TTC549 (cell line): ENCODE results near the gene PML.
"Not testable (repeated sequence)": the region's sequence is repeated elsewhere in the genome, so short reads cannot be mapped to it uniquely, and the experiment has no call there.

Experiments used
- FAIRE-seq: peaks from 2 replicates; lab custom pipeline; 2012; peaks lifted over from hg19 to GRCh38; lab: Jason Lieb, UNC

The PML gene

GRCh38 chr15:74040109-74040850 lies 45.8 kb downstream of the PML start:
- no peak for FAIRE-seq

DNA sequence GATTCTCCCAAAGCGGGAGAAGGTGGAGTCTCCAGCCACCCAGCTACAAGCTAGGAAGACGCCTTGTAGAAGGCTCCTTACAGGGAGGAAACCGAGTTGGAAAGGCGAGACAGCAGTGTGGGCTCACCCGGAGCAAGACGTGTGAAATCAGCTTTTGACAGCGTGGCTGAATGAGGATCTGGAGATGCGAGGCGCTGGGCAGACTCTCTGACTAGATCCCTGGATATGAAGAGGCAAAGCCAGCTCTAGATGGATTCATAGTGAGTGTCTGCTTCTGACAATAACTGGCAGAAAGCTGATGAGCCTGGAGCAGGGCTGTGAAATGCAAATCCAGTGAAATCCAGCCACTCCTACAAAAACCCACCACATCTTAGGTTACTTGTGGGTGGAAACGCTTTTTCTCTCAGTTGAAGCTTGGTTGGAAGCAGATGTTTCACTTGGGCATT lies 46.8 kb downstream of the PML start:
- FAIRE-seq: no peak

GRCh38 chr15:74041777-74042435 lies 47.4 kb downstream of the PML start:
- no peak for FAIRE-seq

DNA sequence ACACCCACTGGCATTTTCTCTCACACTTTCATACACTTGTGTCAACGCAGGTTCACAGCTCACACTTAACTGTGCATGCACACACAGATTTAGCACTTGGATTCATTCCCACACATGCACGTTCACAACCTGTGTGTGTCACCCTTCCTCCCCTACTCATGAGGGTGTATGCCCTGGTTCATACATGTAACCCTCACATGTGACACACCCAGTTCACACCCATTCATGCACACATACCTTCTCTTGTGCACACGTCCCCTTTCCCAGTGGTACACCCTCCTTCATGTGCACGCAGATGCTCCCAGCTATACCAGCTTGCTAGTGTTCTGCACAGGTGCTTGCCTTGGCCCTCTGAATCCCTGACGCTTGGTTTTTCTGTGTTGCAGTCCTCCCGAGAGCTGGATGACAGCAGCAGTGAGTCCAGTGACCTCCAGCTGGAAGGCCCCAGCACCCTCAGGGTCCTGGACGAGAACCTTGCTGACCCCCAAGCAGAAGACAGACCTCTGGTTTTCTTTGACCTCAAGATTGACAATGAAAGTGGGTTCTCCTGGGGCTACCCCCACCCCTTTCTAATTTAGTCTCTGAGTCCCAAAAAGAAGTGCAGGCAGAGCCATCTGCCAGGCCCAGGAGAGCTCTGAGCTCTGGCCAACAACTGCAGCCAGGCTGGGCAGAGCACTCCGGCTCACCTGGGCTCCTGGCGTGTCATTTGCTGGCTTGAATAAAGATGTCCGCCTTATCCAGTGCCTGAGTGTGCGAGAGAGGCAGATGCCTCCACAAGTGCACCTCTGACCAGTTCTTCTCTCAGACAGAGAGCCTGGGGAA lies 48.3 kb downstream of the PML start:
- FAIRE-seq: no peak

- no peak for FAIRE-seq
Measured at GRCh38 chr15:74043425-74044266, 49.1 kb downstream of the PML start.

GRCh38 chr15:74044267-74045110 lies 50.0 kb downstream of the PML start:
- no peak for FAIRE-seq

GRCh38 chr15:74045184-74045583 lies 50.7 kb downstream of the PML start:
- no peak for FAIRE-seq

DNA sequence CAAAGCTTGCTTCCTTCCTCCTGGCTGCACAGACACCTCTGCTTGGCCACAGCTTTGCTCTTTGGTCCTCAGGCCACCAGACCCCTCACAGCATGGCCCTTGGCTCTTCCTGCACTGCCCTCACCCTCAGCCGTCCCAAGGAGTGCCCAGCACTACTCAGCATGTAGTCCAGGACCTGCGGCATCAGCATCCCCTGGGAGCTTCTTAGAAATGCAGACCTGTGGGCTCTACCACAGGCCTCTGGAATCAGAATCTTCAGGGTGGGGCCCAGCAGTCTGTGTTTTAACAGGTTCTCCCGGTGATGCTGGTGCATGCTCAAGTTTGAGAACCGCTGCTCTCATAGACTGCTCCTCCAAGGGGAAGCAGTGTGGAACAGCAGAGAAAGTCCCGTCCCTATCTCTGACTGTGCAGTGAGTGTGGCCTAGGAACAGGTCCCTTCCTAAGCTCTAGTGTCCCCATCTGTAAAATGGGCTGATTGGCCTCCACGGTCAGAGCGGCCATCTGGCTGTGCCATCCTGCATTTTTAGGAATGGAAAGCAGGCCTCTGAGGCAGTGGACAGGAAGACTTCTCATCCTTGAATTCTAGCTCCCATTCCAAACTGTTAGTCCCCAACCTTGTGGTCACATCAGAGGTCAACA lies 51.2 kb downstream of the PML start:
- FAIRE-seq: no peak

- FAIRE-seq: no peak
Measured at GRCh38 chr15:74046275-74046674, 51.8 kb downstream of the PML start.

GRCh38 chr15:74050127-74050526 lies 55.6 kb downstream of the PML start:
- no peak for FAIRE-seq

GRCh38 chr15:74050556-74051234 lies 56.2 kb downstream of the PML start:
- no peak for FAIRE-seq

GRCh38 chr15:74052271-74053260 lies 58.0 kb downstream of the PML start:
- not testable (repeated sequence) for FAIRE-seq

GRCh38 chr15:74053517-74053916 lies 59.0 kb downstream of the PML start:
- no peak for FAIRE-seq

DNA sequence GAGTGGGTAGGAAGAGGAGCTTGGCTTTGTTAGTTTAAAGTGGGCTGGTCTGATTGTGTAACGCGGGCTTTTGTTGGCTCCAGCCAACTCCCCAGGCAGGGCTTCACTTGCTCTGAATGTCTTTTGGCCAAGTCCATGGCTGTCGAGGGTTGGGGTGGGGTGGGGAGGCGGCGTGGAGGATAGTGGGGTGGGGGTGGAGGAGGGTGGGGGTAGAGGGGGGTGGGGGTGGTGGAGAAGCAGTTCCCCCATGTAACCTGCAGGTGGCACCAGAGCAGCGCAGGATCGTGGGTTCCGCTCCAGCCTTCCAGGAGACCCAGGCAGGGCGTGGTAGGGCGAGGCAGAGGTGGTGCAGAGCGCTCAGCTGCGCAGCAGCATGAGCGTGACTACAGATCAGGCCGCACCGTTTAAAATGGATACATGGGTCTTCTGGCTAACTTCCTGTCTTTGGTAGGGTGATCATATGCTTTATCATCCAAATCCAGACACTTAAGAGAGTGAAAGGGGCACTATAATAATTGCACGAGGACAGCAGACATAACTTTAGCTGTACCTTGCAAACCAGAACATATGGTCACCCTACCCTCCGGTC lies 59.5 kb downstream of the PML start:
- FAIRE-seq: no peak

DNA sequence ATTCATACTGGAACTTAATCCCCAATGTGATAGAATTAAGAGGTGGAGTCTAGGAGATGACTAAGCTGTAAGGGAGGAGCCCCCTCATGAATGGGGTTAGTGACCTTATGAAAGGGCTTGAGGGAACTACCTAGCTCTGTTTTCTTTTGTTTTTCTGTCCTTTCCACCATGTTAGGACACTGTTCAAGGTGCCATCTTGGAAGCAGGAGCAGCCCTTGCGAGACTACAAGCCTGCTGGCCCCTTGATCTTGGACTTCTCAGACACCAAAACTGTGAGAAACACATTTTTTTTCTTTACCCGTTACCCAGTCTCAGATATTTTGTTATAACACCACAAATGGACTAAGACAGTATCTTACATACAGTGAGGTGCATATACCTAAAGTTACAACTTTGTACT lies 61.3 kb downstream of the PML start:
- no peak for FAIRE-seq

DNA sequence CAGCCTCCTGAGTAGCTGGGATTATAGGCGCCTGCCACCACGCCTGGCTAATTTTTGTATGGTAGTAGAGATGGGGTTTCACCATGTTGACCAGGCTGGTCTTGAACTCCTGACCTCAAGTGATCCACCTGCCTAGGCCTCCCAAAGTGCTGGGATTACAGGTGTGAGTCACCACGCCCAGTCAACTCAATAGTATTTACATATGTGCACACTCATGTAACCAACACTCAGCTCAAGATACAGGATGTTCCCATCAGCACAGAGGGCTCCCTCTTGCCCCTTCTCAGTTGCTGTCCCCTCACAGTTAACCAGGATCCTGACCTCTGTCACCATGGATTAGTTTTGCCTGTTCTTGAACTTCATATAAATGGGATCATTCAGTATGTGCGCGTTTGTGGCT lies 61.8 kb downstream of the PML start:
- not testable (repeated sequence) for FAIRE-seq

DNA sequence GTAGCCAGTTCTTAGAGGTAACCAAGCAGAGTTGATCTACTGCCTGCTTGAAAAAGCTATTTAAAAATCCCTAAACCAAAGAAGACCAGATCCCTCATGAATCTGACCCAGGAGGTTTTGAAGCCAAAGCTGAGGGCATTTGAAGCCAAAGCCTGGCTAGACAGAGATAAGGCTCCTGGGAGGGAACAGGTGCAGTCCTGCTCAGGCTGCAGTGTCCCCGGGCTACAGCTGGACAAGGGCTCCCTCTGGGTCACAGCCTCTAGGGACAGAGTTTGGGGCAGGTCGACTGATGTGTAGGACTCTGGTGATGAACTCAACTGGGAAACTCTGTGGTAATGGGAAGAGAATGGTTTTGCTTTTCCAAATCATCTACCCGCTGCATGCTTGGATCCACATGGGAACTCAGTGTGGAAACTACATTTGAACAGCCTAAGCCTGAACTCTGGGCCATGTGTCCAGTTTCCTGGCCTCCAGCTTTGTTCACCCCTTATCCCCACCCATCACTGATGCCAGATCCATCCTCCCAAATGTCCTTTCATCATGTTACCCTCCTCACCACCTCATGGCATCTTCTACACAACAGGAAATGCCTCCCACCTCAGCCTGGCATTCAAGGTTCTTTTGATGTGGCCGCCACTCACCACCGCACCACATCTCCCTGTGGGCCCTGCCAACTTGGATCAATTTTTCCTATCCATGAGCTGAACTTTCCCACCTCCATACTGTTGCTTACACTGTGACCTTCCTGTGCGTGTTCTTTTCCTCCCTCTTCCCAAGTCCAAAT lies 64.7 kb downstream of the PML start:
- FAIRE-seq: not testable (repeated sequence)

DNA sequence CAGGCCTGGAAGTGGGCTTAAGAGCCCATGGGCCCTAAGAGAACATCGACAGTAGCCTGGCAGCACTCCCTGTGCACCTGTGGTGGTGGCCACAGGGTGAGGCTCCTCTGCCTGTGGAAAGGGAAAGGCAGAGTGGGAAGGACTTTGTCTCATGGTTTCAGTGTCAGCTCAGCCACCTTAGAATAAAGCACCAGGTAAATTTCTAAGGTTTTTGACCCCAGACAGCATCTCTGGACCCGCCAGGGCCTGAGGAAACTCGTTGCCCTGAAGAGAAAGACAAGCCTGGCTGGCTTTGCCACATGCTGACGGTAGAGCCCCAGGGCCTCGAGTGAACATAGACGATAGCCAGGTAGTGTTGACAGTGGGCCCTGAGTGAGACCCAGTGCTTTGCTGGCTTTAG lies 65.7 kb downstream of the PML start:
- no peak for FAIRE-seq
